Natural killer cell (primary cell): ENCODE results near the gene GAREM1. TPM values are rescaled to one million over a fixed set of nuclear protein-coding genes. Genes with fewer than 3 reads are reported as not detected.

Experiments used
- ATAC-seq, 3 donors: fragments of 150-1000 bp in 2 of 3; fragments of 200-7000 bp in 1 of 3; cut with Tn5 transposase; 1 replicate in 1 of 3; 2 replicates in 2 of 3; pipeline ENCODE4 v1.10.0; 2021; ENCODE audit warnings: mild to moderate bottlenecking in 2 of 3, moderate library complexity in 2 of 3
- DNase-seq, 2 donors: peaks; one replicate each; pipeline versions ENCODE4 v3.0.0 to v3.0.0-alpha.2; 2013 to 2021; ENCODE audit warnings: mixed read lengths in 1 of 2
- H3K27ac ChIP-seq: one replicate; pipeline ENCODE4 v1.5.1; 2013; ENCODE audit warnings: mild to moderate bottlenecking, low read length
- H3K27me3 ChIP-seq: one replicate; pipeline ENCODE4 v1.6.1; 2013; ENCODE audit warnings: low read length; ENCODE audit not compliant: control insufficient read depth, insufficient read depth
- H3K36me3 ChIP-seq: one replicate; pipeline ENCODE4 v1.6.1; 2013; ENCODE audit warnings: low read length; ENCODE audit not compliant: control insufficient read depth, insufficient read depth
- H3K4me1 ChIP-seq: one replicate; pipeline ENCODE4 v1.6.1; 2013; ENCODE audit warnings: low read length; ENCODE audit not compliant: control insufficient read depth, insufficient read depth
- H3K4me3 ChIP-seq: one replicate; pipeline ENCODE4 v1.5.1; 2013; ENCODE audit warnings: low read length
- H3K9me3 ChIP-seq: one replicate; pipeline ENCODE4 v1.6.1; 2013; ENCODE audit warnings: low read length; ENCODE audit not compliant: control insufficient read depth, insufficient read depth
- H3K27ac Mint-ChIP-seq, 2 donors: one replicate each; pipeline ENCODE4 v1.8.0; 2022; ENCODE audit warnings: mild to moderate bottlenecking in 2 of 2, mixed read lengths in 2 of 2, moderate library complexity in 1 of 2
- H3K27me3 Mint-ChIP-seq, 2 donors: one replicate each; pipeline ENCODE4 v1.8.0; 2022; ENCODE audit warnings: low read depth in 2 of 2, mixed read lengths in 2 of 2
- H3K36me3 Mint-ChIP-seq: one replicate; pipeline ENCODE4 v1.8.0; 2022; ENCODE audit warnings: mixed read lengths
- H3K4me1 Mint-ChIP-seq, 2 donors: one replicate each; pipeline ENCODE4 v1.8.0; 2022; ENCODE audit warnings: mixed read lengths in 2 of 2
- H3K4me3 Mint-ChIP-seq: one replicate; pipeline ENCODE4 v1.8.0; 2022; ENCODE audit warnings: mild to moderate bottlenecking, moderate library complexity, mixed read lengths
- H3K9me3 Mint-ChIP-seq, 2 donors: one replicate each; pipeline ENCODE4 v1.8.0; 2022; ENCODE audit warnings: mixed read lengths in 2 of 2
- WGBS: methylation state at CpG from one replicate; pipeline ENCODE4 v1.1.7; 2013; ENCODE audit warnings: missing lambda C conversion rate; ENCODE audit not compliant: insufficient coverage; 5-methylcytosine and 5-hydroxymethylcytosine counted together
- intact Hi-C: fragments of 100-400 bp; cut with micrococcal nuclease; formaldehyde crosslinking; loops from one replicate; pipeline ENCODE4 v1.14.2; 2022
- total RNA-seq, 4 donors: library from RNA; stranded (reverse); fragments of 120-200 nt in 1 of 4; gene quantifications; one replicate each; pipeline versions ENCODE4 v1.2.3 to v1.2.4, GENCODE V29; 2013 to 2022
- TF ChIP-seq, protein P1 (sequence below): fragments of 200-600 bp; IDR thresholded peaks from one replicate; pipeline ENCODE4 v1.8.0; 2022; ENCODE audit warnings: antibody characterized with exemption

Gene GAREM1
- total RNA-seq, 3 donors from 2014 or later (not counting 1 experiment from before 2014, with no cell fraction given): 0.09 TPM; not detected in 2

DNA sequence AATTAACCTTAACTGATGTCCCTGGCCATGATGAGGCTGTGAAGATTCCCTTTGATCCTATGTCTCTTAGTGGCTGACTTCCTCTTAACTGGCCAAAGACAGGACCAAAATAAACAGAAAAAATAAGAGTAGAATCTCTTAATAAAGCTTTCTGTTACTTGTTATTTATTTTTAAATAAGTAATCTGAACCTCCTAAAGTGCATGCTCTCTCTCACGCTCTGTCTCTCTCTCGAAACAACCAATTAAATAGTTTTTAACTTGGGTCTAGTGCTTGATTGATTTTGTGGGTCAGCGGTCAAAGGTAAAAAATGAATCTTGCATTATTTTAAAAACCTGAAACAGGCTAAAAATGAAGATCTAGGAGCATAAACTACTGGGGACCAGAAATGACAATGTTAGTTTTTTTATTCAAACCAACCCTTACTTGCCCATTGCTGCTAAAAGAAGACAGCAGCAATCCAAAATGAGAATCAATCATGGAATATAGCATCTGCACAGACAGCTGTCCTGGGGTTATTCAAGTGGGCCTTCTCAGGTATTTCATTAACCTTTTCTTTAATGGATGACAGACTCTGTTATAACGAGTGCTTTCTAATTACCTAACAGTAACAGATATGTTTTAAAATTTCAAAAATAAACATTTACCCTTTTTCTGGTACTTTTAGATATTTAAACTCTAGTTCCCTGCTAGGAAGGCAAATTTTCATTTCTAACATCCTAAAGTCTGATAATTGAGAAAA lies 11.2 kb downstream of the GAREM1 start:
- WGBS: 86% methylated on average over 1 of the region's 4 CpGs
- no peak overlapping the region for H3K27ac Mint-ChIP-seq
- intact Hi-C loops: loop anchor here (10.0 kb wide), 1 partner anchor 65 kb away; no protein-coding TSS in a partner anchor
- no peak overlapping the region for H3K27ac ChIP-seq
- peaks cover 0 to 4% of the 10 kb centered on the region in 2 donors for H3K9me3 Mint-ChIP-seq
- H3K36me3 ChIP-seq: no peaks in the 10 kb centered on the region
- no peaks in the 10 kb centered on the region for H3K4me1 Mint-ChIP-seq
- H3K36me3 Mint-ChIP-seq: no peaks in the 10 kb centered on the region
- TF ChIP-seq, protein P1, sequence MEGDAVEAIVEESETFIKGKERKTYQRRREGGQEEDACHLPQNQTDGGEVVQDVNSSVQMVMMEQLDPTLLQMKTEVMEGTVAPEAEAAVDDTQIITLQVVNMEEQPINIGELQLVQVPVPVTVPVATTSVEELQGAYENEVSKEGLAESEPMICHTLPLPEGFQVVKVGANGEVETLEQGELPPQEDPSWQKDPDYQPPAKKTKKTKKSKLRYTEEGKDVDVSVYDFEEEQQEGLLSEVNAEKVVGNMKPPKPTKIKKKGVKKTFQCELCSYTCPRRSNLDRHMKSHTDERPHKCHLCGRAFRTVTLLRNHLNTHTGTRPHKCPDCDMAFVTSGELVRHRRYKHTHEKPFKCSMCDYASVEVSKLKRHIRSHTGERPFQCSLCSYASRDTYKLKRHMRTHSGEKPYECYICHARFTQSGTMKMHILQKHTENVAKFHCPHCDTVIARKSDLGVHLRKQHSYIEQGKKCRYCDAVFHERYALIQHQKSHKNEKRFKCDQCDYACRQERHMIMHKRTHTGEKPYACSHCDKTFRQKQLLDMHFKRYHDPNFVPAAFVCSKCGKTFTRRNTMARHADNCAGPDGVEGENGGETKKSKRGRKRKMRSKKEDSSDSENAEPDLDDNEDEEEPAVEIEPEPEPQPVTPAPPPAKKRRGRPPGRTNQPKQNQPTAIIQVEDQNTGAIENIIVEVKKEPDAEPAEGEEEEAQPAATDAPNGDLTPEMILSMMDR: no peak
- H3K27me3 ChIP-seq: peaks cover 2% of the 10 kb centered on the region
- peaks cover 10 to 49% of the 10 kb centered on the region in 2 donors for H3K27me3 Mint-ChIP-seq
- no peak overlapping the region for H3K4me3 ChIP-seq
- no peak for ATAC-seq
- no peaks in the 10 kb centered on the region for H3K4me1 ChIP-seq
- H3K9me3 ChIP-seq: no peaks in the 10 kb centered on the region
- no peak for DNase-seq
- H3K4me3 Mint-ChIP-seq: no peak overlapping the region

- H3K9me3 ChIP-seq: no peaks in the 10 kb centered on the region
- Mint-ChIP-seq H3K36me3 (no peaks in the 10 kb centered on the region), H3K4me3 (no peak overlapping the region), H3K4me1 (no peaks in the 10 kb centered on the region), H3K9me3 (peaks cover 0 to 4% of the 10 kb centered on the region in 2 donors), H3K27ac (no peak overlapping the region), H3K27me3 (peaks cover 6 to 40% of the 10 kb centered on the region in 2 donors)
- H3K27me3 ChIP-seq: peaks cover 2% of the 10 kb centered on the region
- 73% methylated on average over 1 of the region's 1 CpG for WGBS
- H3K4me3 ChIP-seq: no peak overlapping the region
- H3K27ac ChIP-seq: no peak overlapping the region
- TF ChIP-seq, protein P1: no peak
- H3K36me3 ChIP-seq: no peaks in the 10 kb centered on the region
- DNase-seq: no peak
- intact Hi-C loops: loop anchor here (10.0 kb wide), 1 partner anchor 61 kb away; no protein-coding TSS in a partner anchor
- ATAC-seq: no peak
- no peaks in the 10 kb centered on the region for H3K4me1 ChIP-seq
Measured at GRCh38 chr18:32455361-32455760, 15.3 kb downstream of the GAREM1 start.

DNA sequence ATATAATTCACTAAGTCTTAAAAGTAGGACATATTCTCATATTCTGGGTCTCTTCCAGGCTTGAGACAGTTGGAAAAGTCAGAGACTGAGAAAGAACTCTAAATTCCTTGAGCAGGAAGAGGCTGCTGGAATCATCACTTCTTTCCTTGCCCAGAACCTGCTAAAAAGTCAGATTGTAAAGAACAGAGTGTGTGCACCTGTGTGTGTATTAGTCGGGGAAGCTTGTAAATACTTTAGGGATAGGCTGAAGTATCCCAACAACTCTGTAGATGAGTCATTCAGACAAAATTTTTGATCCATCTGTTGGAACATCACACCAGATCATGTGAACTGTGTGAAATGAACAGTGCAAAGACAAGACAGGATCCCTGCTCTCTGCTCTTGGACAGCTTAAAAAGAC lies 16.1 kb downstream of the GAREM1 start:
- Mint-ChIP-seq H3K27me3 (peaks cover 3 to 36% of the 10 kb centered on the region in 2 donors), H3K4me3 (no peak overlapping the region)
- WGBS: 67% methylated on average over 1 of the region's 1 CpG

More for the DNA sequence above, 16.1 kb downstream of the GAREM1 start:
- Histone ChIP-seq H3K9me3 (no peaks in the 10 kb centered on the region), H3K27ac (no peak overlapping the region), H3K4me1 (no peaks in the 10 kb centered on the region), H3K4me3 (no peak overlapping the region), H3K36me3 (no peaks in the 10 kb centered on the region), H3K27me3 (peaks cover 2% of the 10 kb centered on the region)
- DNase-seq (no peak), ATAC-seq (no peak)
- no peaks in the 10 kb centered on the region for H3K36me3 Mint-ChIP-seq
- TF ChIP-seq, protein P1: no peak
- intact Hi-C loops: loop anchor here (10.0 kb wide), 1 partner anchor 60 kb away; no protein-coding TSS in a partner anchor
- peaks cover 0 to 4% of the 10 kb centered on the region in 2 donors for H3K9me3 Mint-ChIP-seq
- no peak overlapping the region for H3K27ac Mint-ChIP-seq
- H3K4me1 Mint-ChIP-seq: no peaks in the 10 kb centered on the region
